CD14-positive monocyte (primary cell): Measurements from ENCODE around the gene IL18RAP. TPM values are rescaled to one million over a fixed set of nuclear protein-coding genes. Genes with fewer than 3 reads are reported as not detected.
A peak's percentile ranks its signal among the peaks of the same experiment; 100 is the strongest.

Source experiments
- DNase-seq, 3 donors: peaks; one replicate each; pipeline ENCODE4 v3.0.0-alpha.2; 2011 to 2022
- H2AFZ ChIP-seq: 2 replicates; pipeline ENCODE4 v1.6.0; 2012; ENCODE audit warnings: mild to moderate bottlenecking, low read depth, low read length, inconsistent platforms; ENCODE audit not compliant: insufficient read depth, poor library complexity, severe bottlenecking
- H3K27ac ChIP-seq, 2 donors: 1 replicate in 1 of 2; 2 replicates in 1 of 2; pipeline ENCODE4 v1.5.1; 2012 to 2013; ENCODE audit warnings: low read length in 2 of 2, control low read depth in 1 of 2, inconsistent platforms in 1 of 2, low read depth in 1 of 2, mild to moderate bottlenecking in 1 of 2
- H3K27me3 ChIP-seq, 2 donors: one replicate each; pipeline versions ENCODE4 v1.6.0 to v1.6.1; 2011 to 2013; ENCODE audit warnings: low read length in 2 of 2; ENCODE audit not compliant: control insufficient read depth in 2 of 2, insufficient read depth in 2 of 2
- H3K36me3 ChIP-seq, 2 donors: replicated peaks in 1 of 2; 1 replicate in 1 of 2; 2 replicates in 1 of 2; pipeline versions ENCODE4 v1.5.1 to v1.6.1; 2012 to 2013; ENCODE audit warnings: low read length in 2 of 2, control low read depth in 1 of 2, inconsistent platforms in 1 of 2, mild to moderate bottlenecking in 1 of 2; ENCODE audit not compliant: insufficient read depth in 2 of 2, control insufficient read depth in 1 of 2
- H3K4me1 ChIP-seq, 2 donors: 1 replicate in 1 of 2; 2 replicates in 1 of 2; pipeline versions ENCODE4 v1.5.1 to v1.6.1; 2012 to 2013; ENCODE audit warnings: low read length in 2 of 2, control low read depth in 1 of 2, inconsistent platforms in 1 of 2, mild to moderate bottlenecking in 1 of 2, moderate library complexity in 1 of 2; ENCODE audit not compliant: insufficient read depth in 2 of 2, control insufficient read depth in 1 of 2
- H3K4me2 ChIP-seq: replicated peaks from 2 replicates; pipeline ENCODE3; 2012; ENCODE audit warnings: low read length, moderate library complexity, mild to moderate bottlenecking; ENCODE audit not compliant: poor library complexity, severe bottlenecking; ENCODE audit errors: extremely low read depth
- H3K4me3 ChIP-seq, 3 experiments: fragments of 200-600 bp in 1 of 3; sonication (generic) in 1 of 3; replicated peaks in 1 of 3; 1 replicate in 2 of 3; 2 replicates in 1 of 3; pipeline ENCODE4 v1.5.1; 2011 to 2013; ENCODE audit warnings: low read length in 3 of 3, mild to moderate bottlenecking in 3 of 3, control low read depth in 2 of 3, low read depth in 2 of 3, inconsistent platforms in 1 of 3, moderate library complexity in 1 of 3
- H3K79me2 ChIP-seq: 2 replicates; pipeline ENCODE4 v1.6.0; 2012; ENCODE audit warnings: mild to moderate bottlenecking, control low read depth, inconsistent platforms, low read length, moderate library complexity; ENCODE audit not compliant: insufficient read depth
- H3K9ac ChIP-seq: 2 replicates; pipeline ENCODE4 v1.6.0; 2017; ENCODE audit warnings: low read length, mild to moderate bottlenecking; ENCODE audit not compliant: insufficient read depth, poor library complexity, severe bottlenecking
- H3K9me3 ChIP-seq, 2 donors: replicated peaks in 1 of 2; 1 replicate in 1 of 2; 2 replicates in 1 of 2; pipeline versions ENCODE4 v1.5.1 to v1.6.1; 2012 to 2013; ENCODE audit warnings: low read length in 2 of 2, control low read depth in 1 of 2; ENCODE audit not compliant: control insufficient read depth in 1 of 2, insufficient read depth in 1 of 2
- H4K20me1 ChIP-seq: 2 replicates; pipeline ENCODE4 v1.6.0; 2012; ENCODE audit warnings: mild to moderate bottlenecking, low read length, control low read depth, moderate library complexity; ENCODE audit not compliant: insufficient read depth
- H3K27ac Mint-ChIP-seq, 7 donors: one replicate each; pipeline ENCODE4 v1.8.0; 2020; ENCODE audit warnings: mild to moderate bottlenecking in 7 of 7, mixed read lengths in 7 of 7, moderate library complexity in 6 of 7, inconsistent platforms in 2 of 7
- H3K27me3 Mint-ChIP-seq, 3 donors: one replicate each; pipeline ENCODE4 v1.8.0; 2021 to 2022; ENCODE audit warnings: low read depth in 3 of 3, mild to moderate bottlenecking in 3 of 3, mixed read lengths in 3 of 3, moderate library complexity in 3 of 3, inconsistent platforms in 1 of 3
- H3K36me3 Mint-ChIP-seq, 2 donors: one replicate each; pipeline ENCODE4 v1.8.0; 2020; ENCODE audit warnings: mixed read lengths in 2 of 2, inconsistent platforms in 1 of 2, mild to moderate bottlenecking in 1 of 2
- H3K4me1 Mint-ChIP-seq: one replicate; pipeline ENCODE4 v1.8.0; 2020; ENCODE audit warnings: mild to moderate bottlenecking, mixed read lengths
- H3K4me3 Mint-ChIP-seq, 2 donors: one replicate each; pipeline ENCODE4 v1.8.0; 2020; ENCODE audit warnings: mild to moderate bottlenecking in 2 of 2, mixed read lengths in 2 of 2, moderate library complexity in 1 of 2
- H3K9me3 Mint-ChIP-seq, 7 donors: one replicate each; pipeline ENCODE4 v1.8.0; 2020 to 2022; ENCODE audit warnings: mixed read lengths in 7 of 7, mild to moderate bottlenecking in 6 of 7, moderate library complexity in 6 of 7, inconsistent platforms in 2 of 7
- WGBS: methylation state at CpG from one replicate; pipeline ENCODE4 v1.1.5; 2013; ENCODE audit warnings: missing lambda C conversion rate; ENCODE audit not compliant: insufficient coverage; 5-methylcytosine and 5-hydroxymethylcytosine counted together
- intact Hi-C, 2 donors: fragments of 100-400 bp; cut with micrococcal nuclease; formaldehyde crosslinking; loops; one replicate each; pipeline versions ENCODE4 v1.15.0 to v1.15.1; 2023
- polyA plus RNA-seq, 3 donors: library from polyadenylated mRNA; depleted of rRNA in 1 of 3; unstranded in 2 of 3; stranded (reverse) in 1 of 3; fragments of 300-500 nt in 2 of 3; fragments of >200 nt in 1 of 3; fragmentation: Illumina TruSeq in 2 of 3; gene quantifications; 1 replicate in 2 of 3; 2 replicates in 1 of 3; pipeline ENCODE4 v1.2.3, GENCODE V29; 2012 to 2021
- TF ChIP-seq, protein P1 (sequence below): fragments of 200-600 bp; IDR thresholded peaks from one replicate; pipeline ENCODE4 v1.8.0; 2022; ENCODE audit warnings: antibody characterized with exemption, mild to moderate bottlenecking

IL18RAP gene
- polyA plus RNA-seq, 3 donors = 0.24 TPM; not detected in 2

DNA sequence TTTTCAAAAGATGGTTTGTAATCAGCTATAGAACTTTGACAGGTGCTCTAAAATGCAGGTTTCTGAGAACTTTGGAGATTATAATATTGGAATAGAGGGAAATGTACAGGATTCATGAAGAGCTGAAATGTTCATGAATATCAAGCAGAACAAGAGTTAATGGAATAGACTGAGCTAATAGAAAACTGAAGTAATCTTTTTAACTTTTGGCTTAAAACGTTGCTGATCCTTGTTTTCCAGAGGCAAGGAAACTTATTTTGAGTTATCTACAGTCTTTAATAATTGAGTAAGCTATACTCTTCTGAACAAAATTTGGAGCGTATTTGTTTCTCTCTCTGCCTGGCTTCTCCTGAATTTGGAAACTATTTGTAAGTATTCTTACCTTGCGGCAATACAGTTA is 10.8 kb upstream of the IL18RAP start:
- H3K27ac Mint-ChIP-seq = no peak overlapping the region
- peaks cover 11 to 14% of the 10 kb centered on the region in 2 donors for H3K9me3 ChIP-seq

GRCh38 chr2:102417946-102418345 is 5.0 kb upstream of the IL18RAP start:
- Histone ChIP-seq H3K4me3 (no peak overlapping the region), H3K4me2 (peak overlapping the region; percentile 21), H4K20me1 (no peaks in the 10 kb centered on the region), H3K36me3 (no peaks in the 10 kb centered on the region), H3K4me1 (peaks cover 39 to 48% of the 10 kb centered on the region in 2 donors), H3K9ac (no peak overlapping the region), H2AFZ (no peak overlapping the region), H3K9me3 (no peaks in the 10 kb centered on the region), H3K79me2 (no peaks in the 10 kb centered on the region), H3K27ac (no peak overlapping the region), H3K27me3 (no peaks in the 10 kb centered on the region)
- WGBS = no CpG with 5 or more reads among the region's 1 CpG
- Mint-ChIP-seq H3K36me3 (peaks cover 0 to 4% of the 10 kb centered on the region in 2 donors), H3K4me1 (peaks cover 49% of the 10 kb centered on the region), H3K4me3 (no peak overlapping the region), H3K27ac (peak overlapping the region in 1 of 7 donors; percentile 6), H3K9me3 (peaks cover 0 to 6% (median 6%) of the 10 kb centered on the region in 7 donors), H3K27me3 (peaks cover 0 to 2% (median 0%) of the 10 kb centered on the region in 3 donors)
- DNase-seq = no peak
- TF ChIP-seq, protein P1, sequence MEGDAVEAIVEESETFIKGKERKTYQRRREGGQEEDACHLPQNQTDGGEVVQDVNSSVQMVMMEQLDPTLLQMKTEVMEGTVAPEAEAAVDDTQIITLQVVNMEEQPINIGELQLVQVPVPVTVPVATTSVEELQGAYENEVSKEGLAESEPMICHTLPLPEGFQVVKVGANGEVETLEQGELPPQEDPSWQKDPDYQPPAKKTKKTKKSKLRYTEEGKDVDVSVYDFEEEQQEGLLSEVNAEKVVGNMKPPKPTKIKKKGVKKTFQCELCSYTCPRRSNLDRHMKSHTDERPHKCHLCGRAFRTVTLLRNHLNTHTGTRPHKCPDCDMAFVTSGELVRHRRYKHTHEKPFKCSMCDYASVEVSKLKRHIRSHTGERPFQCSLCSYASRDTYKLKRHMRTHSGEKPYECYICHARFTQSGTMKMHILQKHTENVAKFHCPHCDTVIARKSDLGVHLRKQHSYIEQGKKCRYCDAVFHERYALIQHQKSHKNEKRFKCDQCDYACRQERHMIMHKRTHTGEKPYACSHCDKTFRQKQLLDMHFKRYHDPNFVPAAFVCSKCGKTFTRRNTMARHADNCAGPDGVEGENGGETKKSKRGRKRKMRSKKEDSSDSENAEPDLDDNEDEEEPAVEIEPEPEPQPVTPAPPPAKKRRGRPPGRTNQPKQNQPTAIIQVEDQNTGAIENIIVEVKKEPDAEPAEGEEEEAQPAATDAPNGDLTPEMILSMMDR = no peak
- intact Hi-C loops = no loop called here

More for the DNA sequence above, 10.8 kb upstream of the IL18RAP start:
- no peak overlapping the region for H2AFZ ChIP-seq
- H3K9ac ChIP-seq = no peak overlapping the region
- H3K4me3 ChIP-seq = no peak overlapping the region
- DNase-seq = no peak
- Mint-ChIP-seq H3K9me3 (peaks cover 8 to 27% (median 18%) of the 10 kb centered on the region in 7 donors), H3K27me3 (no peaks in the 10 kb centered on the region), H3K36me3 (peaks cover 0 to 3% of the 10 kb centered on the region in 2 donors), H3K4me1 (peaks cover 3% of the 10 kb centered on the region), H3K4me3 (no peak overlapping the region)
- H3K4me1 ChIP-seq = no peaks in the 10 kb centered on the region
- TF ChIP-seq, protein P1 = no peak
- H3K27me3 ChIP-seq = no peaks in the 10 kb centered on the region
- 100% methylated on average over 1 of the region's 3 CpGs for WGBS
- intact Hi-C loops = no loop called here
- no peak overlapping the region for H3K4me2 ChIP-seq
- no peak overlapping the region for H3K27ac ChIP-seq
- H4K20me1 ChIP-seq = no peaks in the 10 kb centered on the region
- no peaks in the 10 kb centered on the region for H3K36me3 ChIP-seq
- no peaks in the 10 kb centered on the region for H3K79me2 ChIP-seq
